HG03025 (cell line): ENCODE results near the gene ACYP2.
"Not testable (repeated sequence)": the region's sequence is repeated elsewhere in the genome, so short reads cannot be mapped to it uniquely, and the experiment has no call there.

Experiments used
- ATAC-seq: cut with Tn5 transposase; IDR thresholded peaks from one replicate; pipeline ENCODE4 v1.9.1; 2021; ENCODE audit warnings: mild to moderate bottlenecking, moderate library complexity; ENCODE audit not compliant: unreplicated experiment, low FRiP score

ACYP2 gene

DNA sequence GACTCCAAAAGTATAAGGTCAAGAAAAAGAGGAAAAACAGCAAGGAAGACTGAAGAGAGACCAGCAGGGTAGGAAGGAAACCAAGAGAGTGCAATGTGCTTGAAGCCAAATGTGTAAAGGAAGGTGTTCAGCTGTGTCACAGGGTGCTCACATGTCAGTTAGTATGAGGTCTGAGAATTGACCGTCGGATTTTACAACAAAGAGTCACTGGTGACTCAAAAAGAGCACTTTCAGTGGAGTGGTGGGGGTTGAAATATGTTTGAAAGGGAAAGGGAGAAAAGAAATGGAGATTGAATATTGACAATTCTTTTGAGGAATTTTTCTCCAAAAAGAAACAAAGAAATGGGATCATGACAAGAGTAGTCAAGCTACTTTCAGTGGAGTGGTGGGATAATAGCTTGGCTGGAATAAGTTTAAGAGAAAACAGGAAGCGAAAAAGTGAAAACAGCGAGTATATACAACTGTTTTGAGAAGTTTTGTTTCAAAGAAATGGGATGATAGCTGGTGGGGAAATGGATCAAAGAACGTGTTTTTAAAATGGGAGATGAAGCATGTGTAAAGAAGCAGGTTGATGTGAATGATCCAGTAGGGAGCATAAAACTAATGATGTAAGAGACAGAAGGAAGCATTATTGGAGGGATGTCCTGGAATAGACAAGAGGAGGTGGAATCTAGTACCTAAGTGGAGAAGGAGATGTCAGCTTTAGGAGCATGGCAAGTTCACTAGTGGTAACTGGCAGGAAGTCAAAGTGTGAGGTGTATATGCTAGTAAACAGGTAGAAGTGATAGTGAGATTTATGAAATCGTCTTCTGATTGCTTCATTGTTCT lies 144.2 kb downstream of the ACYP2 start:
- ATAC-seq = peak; percentile 59

DNA sequence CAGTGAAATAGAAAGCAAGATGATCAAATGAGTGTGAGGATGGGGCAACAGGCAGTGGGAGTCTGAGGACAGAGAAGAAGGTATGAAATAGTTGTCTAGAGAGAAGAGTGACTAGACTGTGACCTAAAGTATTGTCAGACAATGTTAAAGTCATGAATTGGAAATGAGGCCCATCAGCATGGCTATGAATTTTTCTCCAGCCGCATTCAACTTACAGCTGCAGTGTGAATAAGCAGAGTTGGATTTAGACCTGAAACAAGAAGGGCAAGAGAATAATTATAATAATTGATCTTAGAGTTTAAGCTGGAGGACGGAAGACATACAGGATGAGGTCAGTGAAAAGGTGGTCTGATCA lies 144.8 kb downstream of the ACYP2 start:
- ATAC-seq = no peak

DNA sequence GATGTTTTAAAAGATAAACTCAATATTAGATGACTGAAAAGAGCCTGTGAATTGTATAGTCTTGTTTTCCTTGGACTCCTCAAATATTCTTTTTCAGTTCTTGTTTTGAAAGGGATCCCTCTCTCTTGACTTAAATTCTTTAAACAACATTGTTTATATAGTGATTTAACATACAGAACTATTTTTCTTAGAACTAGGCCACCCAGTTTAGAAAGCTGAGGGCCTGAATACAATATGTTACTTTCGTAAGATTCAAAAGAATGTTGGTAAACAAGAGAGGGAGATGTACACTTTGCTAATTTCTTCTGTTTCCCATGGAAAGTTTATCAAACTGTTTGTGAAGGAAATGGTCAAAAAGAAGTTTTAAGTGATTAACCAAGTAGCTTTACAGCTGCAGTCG lies 146.1 kb downstream of the ACYP2 start:
- ATAC-seq = no peak

DNA sequence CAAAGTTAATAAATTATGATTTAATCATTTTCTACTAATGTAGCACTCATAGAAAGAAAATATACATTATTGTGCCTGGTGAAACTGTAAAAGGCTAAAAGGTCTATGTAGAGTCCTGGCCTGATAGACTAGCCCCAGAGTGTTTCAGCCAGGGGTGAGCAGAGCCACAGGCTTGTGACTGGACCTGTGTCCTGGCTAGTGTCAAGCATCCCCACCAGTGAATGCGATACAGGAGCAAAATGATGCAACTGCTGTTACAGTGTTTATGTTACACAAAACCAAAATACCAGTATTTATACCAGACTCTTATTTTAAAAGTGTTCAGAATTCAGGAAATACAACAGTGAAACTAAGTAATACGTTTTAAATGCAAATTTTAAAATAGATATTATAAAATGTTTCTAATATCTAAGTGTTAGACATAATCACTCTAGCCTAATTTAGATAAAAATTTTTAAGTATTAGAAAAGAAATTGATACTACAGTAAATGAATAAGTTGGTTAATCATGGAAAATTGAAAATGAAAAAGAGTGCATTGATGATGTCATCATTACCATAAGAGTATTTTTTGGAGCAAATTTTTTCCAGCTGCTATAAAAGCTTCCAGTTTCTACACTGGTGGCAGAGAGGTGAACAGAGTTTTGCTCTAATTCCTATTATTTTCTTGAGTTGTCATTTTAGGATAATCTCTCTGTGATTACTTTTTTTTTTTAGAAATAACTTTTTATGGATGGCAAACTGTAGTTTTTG lies 146.8 kb downstream of the ACYP2 start:
- no peak for ATAC-seq

DNA sequence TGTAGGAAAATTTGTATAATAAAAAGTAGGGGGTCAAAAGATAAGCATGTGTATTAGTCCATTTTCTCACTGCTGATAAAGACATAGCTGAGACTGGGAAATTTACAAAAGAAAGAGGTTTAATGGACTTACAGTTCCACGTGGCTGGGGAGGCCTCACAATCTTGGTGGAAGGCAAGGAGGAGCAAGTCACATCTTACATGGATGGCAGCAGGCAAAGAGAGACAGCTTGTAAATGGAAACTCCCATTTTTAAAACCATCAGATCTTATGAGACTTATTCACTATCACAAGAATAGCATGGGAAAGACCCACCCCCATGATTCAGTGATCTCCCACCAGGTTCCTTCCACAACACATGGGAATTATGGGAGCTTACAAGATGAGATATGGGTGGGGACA lies 149.7 kb downstream of the ACYP2 start:
- ATAC-seq = not testable (repeated sequence)

DNA sequence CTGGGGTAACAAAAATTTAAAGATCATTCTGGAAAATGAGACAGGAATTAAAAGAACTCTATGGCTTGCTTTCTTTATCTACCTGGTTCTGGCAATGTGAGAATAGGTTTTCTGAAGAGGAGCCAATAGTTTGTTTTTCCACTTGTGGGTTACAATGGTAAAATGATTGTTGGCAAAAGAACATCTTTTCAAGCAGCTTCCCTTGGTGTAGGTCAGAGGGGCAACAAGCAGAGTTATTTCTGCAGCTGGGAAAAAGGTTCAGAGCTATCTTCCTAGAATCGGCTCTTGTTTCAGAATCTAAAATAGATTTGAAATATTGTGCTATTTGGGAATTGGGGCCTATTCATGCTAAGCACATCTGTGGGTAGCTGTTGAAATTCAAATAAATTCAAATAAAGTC lies 152.2 kb downstream of the ACYP2 start:
- ATAC-seq = no peak

DNA sequence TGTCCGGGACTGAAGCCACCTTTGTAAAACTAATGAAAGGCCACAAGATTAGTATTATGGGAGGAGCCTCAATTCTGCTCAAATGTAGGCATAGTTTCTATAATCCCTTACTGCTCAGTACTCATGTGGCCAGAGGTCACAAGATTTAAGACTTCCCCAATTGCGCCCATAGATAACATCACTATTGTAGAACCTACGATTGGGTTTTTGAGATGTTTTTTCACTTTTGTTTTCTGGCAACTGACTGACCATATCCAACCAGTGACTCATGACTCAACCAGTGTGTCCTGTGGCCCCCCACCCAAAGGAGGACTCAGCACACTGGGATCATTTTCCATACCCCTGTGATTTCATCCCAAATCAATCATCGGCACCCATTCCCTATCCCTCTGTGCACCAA lies 155.8 kb downstream of the ACYP2 start:
- ATAC-seq = no peak

DNA sequence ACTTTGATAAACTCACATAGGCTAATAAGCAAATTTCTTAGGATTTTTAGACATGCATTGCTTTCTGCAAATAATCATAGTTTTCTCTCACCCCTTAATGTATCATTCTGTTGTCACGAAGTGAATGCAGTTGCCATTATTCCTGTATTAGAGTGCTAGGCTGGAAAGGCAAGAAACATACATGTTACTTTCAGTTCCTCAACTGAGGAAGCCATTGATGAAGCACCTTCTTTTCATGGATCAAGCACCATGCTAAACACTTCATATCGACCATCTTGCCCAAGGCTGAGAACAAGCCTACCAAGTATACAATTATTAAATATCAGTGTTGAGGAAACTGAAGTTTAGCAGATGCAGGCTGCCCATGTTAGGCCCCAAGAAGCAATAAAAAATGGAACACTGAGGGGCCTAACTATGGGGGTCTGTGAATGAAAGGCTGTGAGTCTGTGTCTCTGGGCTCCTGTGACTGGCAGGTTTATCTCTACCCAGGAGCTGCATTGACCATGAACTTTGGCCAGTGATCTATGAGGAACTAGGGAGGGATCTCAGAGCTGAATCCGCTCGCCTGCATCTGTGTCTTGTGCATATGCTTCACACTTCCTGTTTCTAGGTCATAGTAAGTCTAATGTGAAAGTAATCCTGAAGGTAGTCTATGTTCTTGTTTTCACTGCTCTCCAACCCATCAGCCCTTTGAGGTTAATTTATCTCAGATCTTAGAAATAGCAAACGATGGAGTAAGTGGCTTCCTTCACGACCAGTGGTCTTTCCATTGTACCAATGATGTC lies 156.6 kb downstream of the ACYP2 start:
- ATAC-seq = peak; percentile 99

DNA sequence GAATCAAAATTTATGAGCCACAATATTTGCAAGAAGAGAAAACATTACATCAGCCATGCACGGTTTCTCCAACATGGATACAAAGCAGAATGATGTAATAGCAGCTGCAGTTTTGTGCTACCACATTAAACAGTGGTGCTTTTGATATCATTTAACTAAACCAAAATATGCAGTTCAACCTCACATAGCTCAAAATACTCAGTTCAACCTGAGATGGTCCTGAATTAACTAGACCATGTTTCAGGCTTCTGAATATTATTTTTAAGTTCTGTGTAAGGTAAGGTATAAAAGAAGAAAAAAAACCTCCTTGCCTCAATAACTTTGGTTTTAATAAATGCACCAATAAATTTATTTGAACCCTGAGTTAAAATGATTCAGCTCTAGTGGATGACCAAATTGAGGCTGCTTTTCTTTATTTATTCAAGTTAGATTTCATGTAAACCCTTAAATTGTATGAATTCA lies 159.4 kb downstream of the ACYP2 start:
- no peak for ATAC-seq

DNA sequence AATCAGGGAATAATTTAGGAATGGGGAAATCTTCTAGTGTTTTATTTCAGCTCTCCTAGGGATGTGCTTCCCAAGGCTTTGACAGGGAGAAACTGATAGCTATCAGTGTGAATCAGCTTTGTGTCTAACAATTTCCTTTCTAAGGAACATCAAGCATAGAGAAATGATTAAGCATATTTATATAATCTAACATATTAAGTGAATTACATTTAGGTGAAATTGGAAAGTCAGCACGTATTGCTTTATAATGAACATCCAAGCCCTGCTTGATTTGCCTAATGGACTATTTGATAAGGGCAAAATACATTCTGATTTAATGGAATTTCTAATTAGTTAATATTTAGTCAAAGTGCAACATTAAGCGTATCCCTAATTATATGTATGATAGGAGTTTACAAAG lies 160.1 kb downstream of the ACYP2 start:
- ATAC-seq = no peak

DNA sequence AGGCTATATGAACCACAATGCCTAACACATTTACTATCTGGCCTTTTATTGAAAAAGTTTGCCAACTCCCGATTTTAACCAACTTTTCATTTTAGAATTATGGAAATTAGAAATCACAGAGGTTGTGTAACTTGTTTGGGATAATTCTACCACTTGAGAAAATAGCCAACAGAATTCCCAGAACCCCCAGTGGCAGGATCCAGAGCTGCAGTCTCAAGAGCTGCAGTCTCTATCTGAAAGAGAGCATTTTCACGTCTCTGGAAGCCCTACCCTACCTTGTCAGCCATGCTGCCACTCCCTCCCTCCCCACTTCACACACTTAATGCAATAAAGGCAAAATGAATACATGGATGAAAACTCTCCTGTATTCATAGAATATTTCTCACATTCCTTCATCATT lies 164.0 kb downstream of the ACYP2 start:
- ATAC-seq = no peak

DNA sequence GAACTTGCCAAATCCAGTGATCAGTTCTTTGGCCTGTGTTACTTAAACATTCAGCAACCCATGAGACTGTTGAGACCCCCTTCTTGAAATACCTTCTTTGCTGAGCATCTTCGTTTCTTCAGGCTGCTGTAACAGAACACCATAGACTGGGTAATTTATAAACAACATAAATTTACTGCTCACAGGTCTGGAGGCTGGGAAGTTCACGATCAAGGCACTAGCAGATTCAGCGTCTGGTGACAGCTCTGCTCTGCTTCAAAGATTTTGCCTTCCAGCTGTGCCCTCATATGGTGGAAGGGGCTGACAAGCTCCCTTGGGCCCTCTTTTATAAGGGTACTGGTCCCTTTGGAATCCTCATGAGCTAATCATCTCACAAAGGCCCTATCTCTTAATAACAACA lies 169.4 kb downstream of the ACYP2 start:
- ATAC-seq = no peak

DNA sequence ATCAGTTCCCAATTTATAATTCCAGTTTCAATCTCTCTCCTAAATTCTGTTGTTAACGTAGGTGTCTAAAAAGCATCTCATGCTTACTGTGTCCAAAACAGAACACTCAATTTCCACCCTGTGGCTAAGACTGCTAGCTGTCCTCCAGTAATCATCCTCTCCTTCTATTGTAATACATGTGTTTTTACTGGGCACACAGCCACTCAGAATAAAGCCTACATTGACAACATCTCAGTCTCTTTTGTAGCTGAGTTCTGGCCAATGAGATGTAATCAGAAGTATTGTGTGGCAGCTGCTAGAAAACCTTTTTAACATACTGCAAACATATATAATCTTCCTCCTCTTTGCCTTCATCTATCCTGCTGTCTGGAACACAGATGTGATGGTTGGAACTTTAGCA lies 170.0 kb downstream of the ACYP2 start:
- ATAC-seq = no peak

DNA sequence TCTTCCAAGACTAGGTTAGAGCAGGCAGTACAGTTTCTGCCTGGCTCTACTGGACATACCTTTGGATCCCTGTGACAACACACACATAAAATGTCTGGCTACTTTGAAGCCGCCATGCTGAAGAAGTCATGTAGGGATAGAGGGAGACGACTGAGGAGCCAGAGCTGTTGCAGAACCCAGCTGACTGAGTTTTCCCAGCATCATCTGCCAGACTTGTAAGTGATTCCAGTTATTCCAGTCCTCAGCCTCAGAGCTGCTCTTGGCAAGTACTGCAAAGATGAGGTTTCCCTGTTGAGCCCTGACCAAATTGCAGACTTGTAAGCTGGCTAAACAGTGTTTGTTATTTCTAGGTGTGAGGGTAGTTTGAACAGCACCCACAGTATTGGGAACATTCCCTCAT lies 172.1 kb downstream of the ACYP2 start:
- ATAC-seq = no peak

DNA sequence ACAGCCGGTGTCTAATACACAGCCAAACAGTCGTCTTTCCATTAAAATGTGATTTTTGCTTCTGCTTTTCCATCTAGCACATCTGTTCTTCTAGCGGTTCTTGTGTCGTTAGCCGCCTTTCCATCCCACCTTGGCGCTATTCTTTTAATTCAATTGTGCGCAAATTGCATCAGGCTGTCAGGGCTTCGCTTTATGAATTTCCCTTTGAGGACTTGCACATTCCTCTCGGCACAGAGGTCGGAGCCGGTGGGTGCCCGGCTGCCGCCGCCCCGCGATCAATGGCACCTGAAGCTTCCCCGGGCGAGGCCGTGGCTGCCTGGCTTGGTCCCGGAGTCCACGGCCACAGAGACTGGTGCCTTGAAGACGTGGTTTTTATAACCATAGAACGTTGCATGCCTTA lies 174.5 kb downstream of the ACYP2 start:
- no peak for ATAC-seq

DNA sequence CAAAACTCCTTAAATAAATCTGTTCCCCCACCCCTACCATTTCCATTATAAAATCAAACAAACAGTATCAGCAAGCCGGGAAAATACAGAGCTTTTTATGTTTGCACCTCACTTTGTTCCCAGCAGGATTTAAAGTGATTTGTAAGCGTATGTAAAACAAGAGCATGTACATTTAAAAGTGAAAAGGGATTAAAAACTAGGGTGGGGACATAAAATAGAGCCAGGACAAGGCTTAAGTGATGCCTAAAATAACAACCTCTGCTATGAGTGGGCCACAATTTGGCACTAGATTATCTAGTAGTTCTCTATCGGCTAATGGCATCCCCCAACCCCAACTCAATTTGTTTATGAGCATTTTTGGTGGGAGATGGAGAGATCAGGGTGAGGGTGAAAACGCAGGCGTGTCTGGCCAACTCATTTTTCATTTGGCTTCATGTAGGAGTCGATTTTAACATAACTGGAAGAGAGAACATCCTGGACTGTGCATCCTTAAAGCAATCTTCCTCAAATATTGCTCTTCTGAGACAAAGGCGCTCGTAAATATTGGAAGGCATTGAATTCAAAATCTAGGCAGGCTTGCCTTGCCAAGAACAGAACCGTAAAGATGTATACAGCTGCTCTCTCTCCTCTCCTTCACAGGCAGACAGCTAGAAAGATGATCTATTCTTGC lies 175.1 kb downstream of the ACYP2 start:
- ATAC-seq = no peak

DNA sequence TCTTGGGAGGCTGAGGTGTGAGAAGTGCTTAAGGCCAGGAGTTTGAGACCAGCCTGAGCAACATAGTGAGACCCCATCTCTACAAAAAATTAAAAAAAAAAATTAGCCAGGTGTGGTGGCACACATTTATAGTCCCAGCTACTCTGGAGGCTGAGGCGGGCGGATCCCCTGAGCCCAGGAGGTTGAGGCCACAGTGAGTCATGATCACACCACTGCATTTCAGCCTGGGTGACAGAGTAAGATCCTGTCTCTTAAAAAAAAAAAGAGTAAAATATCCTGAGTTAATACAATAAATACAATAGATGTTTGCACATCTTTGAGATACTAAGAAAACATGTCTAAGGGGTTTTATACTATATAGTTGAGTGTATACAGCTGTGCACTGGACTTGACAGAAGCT lies 179.2 kb downstream of the ACYP2 start:
- not testable (repeated sequence) for ATAC-seq

DNA sequence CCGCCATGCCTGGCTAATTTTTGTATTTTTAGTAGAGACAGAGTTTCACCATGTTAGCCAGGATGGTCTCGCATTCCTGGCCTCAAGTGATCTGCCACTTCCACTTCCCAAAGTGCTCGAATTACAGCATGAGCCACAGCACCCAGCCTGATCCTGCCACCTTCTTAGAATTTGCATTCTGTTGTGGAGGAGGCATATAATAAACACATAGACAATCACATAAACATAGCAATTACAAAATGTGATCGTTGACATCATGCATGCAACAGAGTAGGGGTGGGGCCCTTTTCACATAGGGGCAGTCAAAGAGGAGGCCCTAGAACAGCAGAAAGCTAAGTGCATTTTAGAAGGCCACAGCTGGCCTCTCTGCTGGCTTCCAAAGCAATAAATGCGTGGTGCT lies 180.5 kb downstream of the ACYP2 start:
- ATAC-seq = no peak

DNA sequence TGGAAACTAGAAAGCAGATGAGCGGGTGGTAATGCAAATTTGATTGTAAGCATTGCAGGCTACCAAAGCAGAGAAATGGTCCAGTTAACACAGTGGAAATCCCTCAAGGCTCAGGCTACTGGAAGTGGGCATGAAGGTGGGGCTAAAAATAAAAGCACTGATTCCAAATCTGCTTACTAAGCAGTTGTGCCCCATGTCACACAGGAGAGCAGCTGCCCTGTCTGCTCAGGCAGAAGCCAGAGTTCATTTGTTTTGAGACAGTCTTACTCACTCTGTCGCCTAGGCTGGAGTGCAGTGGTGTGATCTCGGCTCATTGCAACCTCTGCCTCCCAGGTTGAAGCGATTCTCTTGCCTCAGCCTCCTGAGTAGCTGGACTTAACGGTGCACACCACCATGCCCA lies 183.1 kb downstream of the ACYP2 start:
- ATAC-seq = no peak

DNA sequence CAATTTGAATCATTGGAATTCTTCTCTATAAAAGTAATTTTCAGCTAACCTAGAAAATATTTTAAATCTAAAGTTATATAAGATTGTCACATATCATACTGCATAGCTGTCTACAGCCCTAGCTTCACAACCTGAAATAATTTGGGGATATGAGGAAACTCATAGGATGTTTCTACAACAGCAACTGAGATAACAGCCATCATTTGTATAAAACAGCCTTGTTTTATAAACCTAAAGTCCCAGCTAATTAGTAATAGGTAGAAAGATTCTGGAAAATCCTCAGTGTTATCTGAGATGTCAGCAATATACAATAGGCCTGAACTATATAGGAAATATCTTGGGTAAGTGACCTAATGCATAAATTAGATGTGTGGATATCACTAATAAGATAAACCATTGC lies 188.2 kb downstream of the ACYP2 start:
- ATAC-seq = no peak

DNA sequence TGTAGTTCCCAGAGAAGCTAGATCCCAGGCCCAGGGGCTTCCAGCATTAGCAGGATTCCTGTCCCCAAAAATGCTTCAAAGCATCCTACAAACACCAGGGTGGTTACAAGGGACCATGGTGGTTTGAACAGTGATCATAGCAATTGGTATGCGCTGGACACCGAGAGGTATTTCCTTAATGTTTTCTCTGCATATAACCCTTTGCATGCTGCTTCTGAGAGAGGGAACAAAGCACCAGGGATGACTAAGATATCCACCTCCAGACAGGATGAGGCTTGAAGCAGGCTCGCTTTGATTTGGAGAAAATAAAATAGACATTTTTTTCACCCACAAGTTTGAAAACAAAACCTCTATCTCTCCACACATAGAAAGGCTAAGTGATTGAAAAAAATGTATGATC lies 191.1 kb downstream of the ACYP2 start:
- ATAC-seq = no peak
